ENCODE measurements around the gene CLEC19A.

DNA sequence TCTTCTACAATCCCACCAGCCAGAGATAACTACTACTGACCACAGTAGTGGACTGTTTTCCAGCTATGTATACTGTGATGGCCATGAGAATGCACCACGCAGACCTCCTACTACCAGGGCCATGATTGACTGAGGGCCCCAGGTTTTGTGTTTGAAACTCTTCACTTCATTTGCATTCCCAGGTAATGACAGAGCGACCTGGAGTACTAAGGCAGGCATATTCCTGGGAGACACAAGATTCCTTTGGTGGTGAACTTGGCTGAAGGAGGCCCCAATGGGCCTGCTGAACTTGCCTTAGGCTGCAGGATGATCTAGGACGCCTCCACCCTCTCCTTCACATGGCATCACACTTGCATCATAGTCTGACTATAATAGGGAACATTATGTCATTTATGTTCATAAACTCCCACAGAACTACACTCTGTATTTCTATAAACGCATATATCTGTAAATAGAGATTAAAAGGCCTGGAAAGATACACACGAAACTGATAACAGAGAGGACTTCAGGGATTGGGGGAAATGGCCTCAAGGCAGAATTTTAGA is 30.4 kb downstream of the CLEC19A start:
- TF ChIP-seq TARDBP (IDR thresholded peaks at IDR 0.05) (no peak), FOXM1 (IDR thresholded peaks at IDR 0.05; ENCODE audit: borderline replicate concordance) (no peak), BHLHE40 (IDR thresholded peaks at IDR 0.05; ENCODE audit: borderline replicate concordance) (no peak), SUZ12 (IDR thresholded peaks at IDR 0.05) (no peak), HDGF (IDR thresholded peaks at IDR 0.05; ENCODE audit: borderline replicate concordance) (no peak), ARNT (IDR thresholded peaks at IDR 0.05) (no peak), FOXK2 (IDR thresholded peaks at IDR 0.05) (no peak), FOXA1 (IDR thresholded peaks at IDR 0.05) (no peak), NFRKB (IDR thresholded peaks at IDR 0.05) (no peak), ELF4 (IDR thresholded peaks at IDR 0.05) (no peak)
- TF ChIP-seq, protein P1, sequence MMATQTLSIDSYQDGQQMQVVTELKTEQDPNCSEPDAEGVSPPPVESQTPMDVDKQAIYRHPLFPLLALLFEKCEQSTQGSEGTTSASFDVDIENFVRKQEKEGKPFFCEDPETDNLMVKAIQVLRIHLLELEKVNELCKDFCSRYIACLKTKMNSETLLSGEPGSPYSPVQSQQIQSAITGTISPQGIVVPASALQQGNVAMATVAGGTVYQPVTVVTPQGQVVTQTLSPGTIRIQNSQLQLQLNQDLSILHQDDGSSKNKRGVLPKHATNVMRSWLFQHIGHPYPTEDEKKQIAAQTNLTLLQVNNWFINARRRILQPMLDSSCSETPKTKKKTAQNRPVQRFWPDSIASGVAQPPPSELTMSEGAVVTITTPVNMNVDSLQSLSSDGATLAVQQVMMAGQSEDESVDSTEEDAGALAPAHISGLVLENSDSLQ (IDR thresholded peaks at IDR 0.05) = no peak

Data from HEK293T (cell line).